Natural killer cell (primary cell): Measurements from ENCODE around the gene CUX1. TPM values are rescaled to one million over a fixed set of nuclear protein-coding genes. Genes with fewer than 3 reads are reported as not detected.

Source experiments
- ATAC-seq, 3 donors: fragments of 150-1000 bp in 2 of 3; fragments of 200-7000 bp in 1 of 3; cut with Tn5 transposase; 1 replicate in 1 of 3; 2 replicates in 2 of 3; pipeline ENCODE4 v1.10.0; 2021; ENCODE audit warnings: mild to moderate bottlenecking in 2 of 3, moderate library complexity in 2 of 3
- DNase-seq, 2 donors: peaks; one replicate each; pipeline versions ENCODE4 v3.0.0 to v3.0.0-alpha.2; 2013 to 2021; ENCODE audit warnings: mixed read lengths in 1 of 2
- H3K27ac ChIP-seq: one replicate; pipeline ENCODE4 v1.5.1; 2013; ENCODE audit warnings: mild to moderate bottlenecking, low read length
- H3K27me3 ChIP-seq: one replicate; pipeline ENCODE4 v1.6.1; 2013; ENCODE audit warnings: low read length; ENCODE audit not compliant: control insufficient read depth, insufficient read depth
- H3K36me3 ChIP-seq: one replicate; pipeline ENCODE4 v1.6.1; 2013; ENCODE audit warnings: low read length; ENCODE audit not compliant: control insufficient read depth, insufficient read depth
- H3K4me1 ChIP-seq: one replicate; pipeline ENCODE4 v1.6.1; 2013; ENCODE audit warnings: low read length; ENCODE audit not compliant: control insufficient read depth, insufficient read depth
- H3K4me3 ChIP-seq: one replicate; pipeline ENCODE4 v1.5.1; 2013; ENCODE audit warnings: low read length
- H3K9me3 ChIP-seq: one replicate; pipeline ENCODE4 v1.6.1; 2013; ENCODE audit warnings: low read length; ENCODE audit not compliant: control insufficient read depth, insufficient read depth
- H3K27ac Mint-ChIP-seq, 2 donors: one replicate each; pipeline ENCODE4 v1.8.0; 2022; ENCODE audit warnings: mild to moderate bottlenecking in 2 of 2, mixed read lengths in 2 of 2, moderate library complexity in 1 of 2
- H3K27me3 Mint-ChIP-seq, 2 donors: one replicate each; pipeline ENCODE4 v1.8.0; 2022; ENCODE audit warnings: low read depth in 2 of 2, mixed read lengths in 2 of 2
- H3K36me3 Mint-ChIP-seq: one replicate; pipeline ENCODE4 v1.8.0; 2022; ENCODE audit warnings: mixed read lengths
- H3K4me1 Mint-ChIP-seq, 2 donors: one replicate each; pipeline ENCODE4 v1.8.0; 2022; ENCODE audit warnings: mixed read lengths in 2 of 2
- H3K4me3 Mint-ChIP-seq: one replicate; pipeline ENCODE4 v1.8.0; 2022; ENCODE audit warnings: mild to moderate bottlenecking, moderate library complexity, mixed read lengths
- H3K9me3 Mint-ChIP-seq, 2 donors: one replicate each; pipeline ENCODE4 v1.8.0; 2022; ENCODE audit warnings: mixed read lengths in 2 of 2
- CTCF ChIP-seq: fragments of 200-600 bp; IDR thresholded peaks from one replicate; pipeline ENCODE4 v1.8.0; 2022; ENCODE audit warnings: antibody characterized with exemption
- whole genome bisulfite sequencing: methylation state at CpG from one replicate; pipeline ENCODE4 v1.1.7; 2013; ENCODE audit warnings: missing lambda C conversion rate; ENCODE audit not compliant: insufficient coverage; 5-methylcytosine and 5-hydroxymethylcytosine counted together
- intact Hi-C: fragments of 100-400 bp; cut with micrococcal nuclease; formaldehyde crosslinking; loops from one replicate; pipeline ENCODE4 v1.14.2; 2022
- total RNA-seq, 4 donors: library from RNA; stranded (reverse); fragments of 120-200 nt in 1 of 4; gene quantifications; one replicate each; pipeline versions ENCODE4 v1.2.3 to v1.2.4, GENCODE V29; 2013 to 2022

The CUX1 gene
- total RNA-seq, 3 donors from 2014 or later (not counting 1 experiment from before 2014, with no cell fraction given) = 59.8 to 77.4 (median 73.6) TPM

GRCh38 chr7:102069931-102070629 is 252.7 kb downstream of the CUX1 start:
- no peaks in the 10 kb centered on the region for H3K27me3 Mint-ChIP-seq
- DNase-seq (no peak), ATAC-seq (no peak)
- no peak overlapping the region for H3K4me3 Mint-ChIP-seq
- Histone ChIP-seq H3K36me3 (peaks cover 17% of the 10 kb centered on the region), H3K4me3 (no peak overlapping the region), H3K27ac (no peak overlapping the region), H3K9me3 (peaks cover 7% of the 10 kb centered on the region), H3K27me3 (no peaks in the 10 kb centered on the region), H3K4me1 (no peaks in the 10 kb centered on the region)
- peaks cover 9% of the 10 kb centered on the region for H3K36me3 Mint-ChIP-seq
- no peak overlapping the region for H3K27ac Mint-ChIP-seq
- 97% methylated on average over 7 of the region's 7 CpGs for WGBS
- peaks cover 0 to 2% of the 10 kb centered on the region in 2 donors for H3K9me3 Mint-ChIP-seq
- H3K4me1 Mint-ChIP-seq = peaks cover under 1 to 4% of the 10 kb centered on the region in 2 donors
- intact Hi-C loops = no loop called here
- no peak for TF ChIP-seq CTCF

- Histone ChIP-seq H3K4me1 (peaks cover 5% of the 10 kb centered on the region), H3K27me3 (no peaks in the 10 kb centered on the region), H3K4me3 (no peak overlapping the region), H3K36me3 (peaks cover 17% of the 10 kb centered on the region), H3K9me3 (peaks cover 7% of the 10 kb centered on the region), H3K27ac (no peak overlapping the region)
- Mint-ChIP-seq H3K4me3 (no peak overlapping the region), H3K36me3 (peaks cover 9% of the 10 kb centered on the region), H3K27ac (no peak overlapping the region), H3K9me3 (peaks cover 0 to 2% of the 10 kb centered on the region in 2 donors), H3K4me1 (peaks cover 5 to 15% of the 10 kb centered on the region in 2 donors), H3K27me3 (no peaks in the 10 kb centered on the region)
- DNase-seq = no peak
- intact Hi-C loops = no loop called here
- ATAC-seq = no peak
- TF ChIP-seq CTCF = no peak
- 86% methylated on average over 5 of the region's 5 CpGs for WGBS
Measured at GRCh38 chr7:102072003-102072402, 254.6 kb downstream of the CUX1 start.

- peaks cover 17% of the 10 kb centered on the region for H3K36me3 ChIP-seq
- Mint-ChIP-seq H3K27me3 (no peaks in the 10 kb centered on the region), H3K27ac (no peak overlapping the region), H3K36me3 (peaks cover 9% of the 10 kb centered on the region), H3K9me3 (peaks cover 0 to 2% of the 10 kb centered on the region in 2 donors), H3K4me1 (peaks cover 9 to 19% of the 10 kb centered on the region in 2 donors), H3K4me3 (no peak overlapping the region)
- H3K27ac ChIP-seq = no peak overlapping the region
- peaks cover 7% of the 10 kb centered on the region for H3K9me3 ChIP-seq
- no peaks in the 10 kb centered on the region for H3K27me3 ChIP-seq
- no peak overlapping the region for H3K4me3 ChIP-seq
- peaks cover 8% of the 10 kb centered on the region for H3K4me1 ChIP-seq
- DNase-seq (no peak), ATAC-seq (no peak)
- intact Hi-C loops = no loop called here
- WGBS = 94% methylated on average over 7 of the region's 8 CpGs
- no peak for TF ChIP-seq CTCF
Measured at GRCh38 chr7:102072636-102073209, 255.3 kb downstream of the CUX1 start.
